Caco-2 (cell line): ENCODE data around the gene WHAMM. TPM values are rescaled to one million over a fixed set of nuclear protein-coding genes. Genes with fewer than 3 reads are reported as not detected.
"Not testable (repeated sequence)": the region's sequence is repeated elsewhere in the genome, so short reads cannot be mapped to it uniquely, and the experiment has no call there.

Experiments used
- BruUV-seq: library from RNA; stranded (reverse); fragments of 400-500 nt; replicated peaks from 2 replicates; lab custom pipeline; 2021; lab: Mats Ljungman, UMichigan
- CTCF ChIA-PET: fragments of 300-600 bp; sonication (Branson Sonifier 250); formaldehyde crosslinking; loops from one replicate; lab custom pipeline; 2022; ENCODE audit warnings: antibody characterized with exemption; lab: Charles Lee
- POLR2A ChIA-PET: fragments of 300-600 bp; sonication (Branson Sonifier 250); formaldehyde crosslinking; loops from one replicate; lab custom pipeline; 2022; ENCODE audit warnings: antibody characterized with exemption; lab: Charles Lee
- DNase-seq, 2 experiments: peaks; one replicate each; pipeline versions ENCODE4 v3.0.0 to v3.0.0-alpha.2; 2020 to 2022
- H3K27me3 ChIP-seq: replicated peaks from 2 replicates; pipeline ENCODE4 v1.6.0; 2011; ENCODE audit warnings: low read length; ENCODE audit not compliant: control insufficient read depth, insufficient read depth
- H3K36me3 ChIP-seq: 2 replicates; pipeline ENCODE4 v1.5.1; 2011; ENCODE audit warnings: low read length; ENCODE audit not compliant: control insufficient read depth, insufficient read depth
- H3K4me1 ChIP-seq: fragments of 250-450 bp; sonication (Bioruptor Pico); 2 replicates; pipeline ENCODE4 v1.5.1; 2020; ENCODE audit warnings: mild to moderate bottlenecking
- H3K4me3 ChIP-seq: 2 replicates; pipeline ENCODE4 v1.5.1; 2011; ENCODE audit warnings: low read depth, mild to moderate bottlenecking, control low read depth, low read length
- H3K9me3 ChIP-seq: fragments of 250-450 bp; sonication (Bioruptor Pico); 2 replicates; pipeline ENCODE4 v1.5.1; 2020; ENCODE audit warnings: mild to moderate bottlenecking, moderate library complexity
- H3K27ac Mint-ChIP-seq: one replicate; pipeline ENCODE4 v1.8.0; 2022; ENCODE audit warnings: mixed read lengths; ENCODE audit not compliant: unreplicated experiment
- H3K27me3 Mint-ChIP-seq: one replicate; pipeline ENCODE4 v1.8.0; 2022; ENCODE audit warnings: mixed read lengths; ENCODE audit not compliant: insufficient read depth, unreplicated experiment
- H3K36me3 Mint-ChIP-seq: one replicate; pipeline ENCODE4 v1.8.0; 2022; ENCODE audit warnings: mild to moderate bottlenecking, mixed read lengths; ENCODE audit not compliant: insufficient read depth, unreplicated experiment
- H3K4me1 Mint-ChIP-seq: one replicate; pipeline ENCODE4 v1.8.0; 2022; ENCODE audit warnings: low read depth, mixed read lengths; ENCODE audit not compliant: unreplicated experiment
- H3K4me3 Mint-ChIP-seq: one replicate; pipeline ENCODE4 v1.8.0; 2022; ENCODE audit warnings: mild to moderate bottlenecking, moderate library complexity, mixed read lengths; ENCODE audit not compliant: unreplicated experiment
- H3K9me3 Mint-ChIP-seq: one replicate; pipeline ENCODE4 v1.8.0; 2022; ENCODE audit warnings: mixed read lengths; ENCODE audit not compliant: unreplicated experiment
- CTCF ChIP-seq, 2 experiments: fragments of 200-600 bp in 1 of 2; IDR thresholded peaks; 1 replicate in 1 of 2; 2 replicates in 1 of 2; pipeline versions ENCODE4 v1.5.1 to v1.8.0; 2011 to 2022; ENCODE audit warnings: antibody characterized with exemption in 1 of 2, control low read depth in 1 of 2, inconsistent platforms in 1 of 2, low read depth in 1 of 2, low read length in 1 of 2, mild to moderate bottlenecking in 1 of 2, moderate library complexity in 1 of 2; ENCODE audit not compliant: insufficient read depth in 1 of 2, severe bottlenecking in 1 of 2, unreplicated experiment in 1 of 2
- intact Hi-C: fragments of 100-400 bp; cut with micrococcal nuclease; formaldehyde crosslinking; loops from one replicate; pipeline ENCODE4 v1.10.0; 2022; ENCODE audit not compliant: unreplicated experiment
- total RNA-seq: library from RNA; stranded (reverse); gene quantifications from 2 replicates; pipeline ENCODE4 v1.2.3, GENCODE V29; 2022

WHAMM gene
- total RNA-seq, 1 experiment from 2014 or later, result 7.8 TPM

DNA sequence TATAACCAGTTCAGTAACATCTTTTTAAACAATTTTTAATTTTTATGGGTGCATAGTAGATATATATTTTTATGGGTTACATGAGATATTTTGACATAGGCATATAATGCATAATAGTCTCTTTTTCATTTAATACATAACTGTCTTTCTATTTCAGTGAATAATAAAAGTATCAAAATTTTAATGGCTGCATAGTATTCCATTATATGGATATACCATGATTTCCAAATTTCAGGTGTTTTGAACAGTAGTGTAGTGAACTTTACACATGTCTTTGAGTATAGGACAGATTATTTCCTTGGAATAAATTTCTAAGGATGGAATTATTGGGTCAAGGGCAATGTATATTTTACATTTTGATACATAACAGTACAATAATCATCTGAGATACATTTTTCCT is 10.7 kb downstream of the WHAMM start:
- Mint-ChIP-seq H3K4me1 (peaks cover 6% of the 10 kb centered on the region), H3K27me3 (no peaks in the 10 kb centered on the region), H3K27ac (no peak overlapping the region), H3K36me3 (peaks cover 62% of the 10 kb centered on the region), H3K9me3 (no peaks in the 10 kb centered on the region), H3K4me3 (no peak overlapping the region)
- Histone ChIP-seq H3K36me3 (no peaks in the 10 kb centered on the region; the same call in 1 of the 2 replicates), H3K4me3 (no peak overlapping the region), H3K4me1 (no peaks in the 10 kb centered on the region), H3K27me3 (no peaks in the 10 kb centered on the region), H3K9me3 (no peaks in the 10 kb centered on the region)
- TF ChIP-seq CTCF (IDR thresholded peaks at IDR 0.05; ENCODE audit: insufficient read depth in 1 of 2, low read depth in 1 of 2, low read length in 1 of 2, severe bottlenecking in 1 of 2, unreplicated experiment in 1 of 2), result no peak
- DNase-seq, result no peak
- ChIA-PET CTCF (no interaction called here), POLR2A (no interaction called here)
- intact Hi-C loops, result no loop called here
- no TSS peak for BruUV-seq

GRCh38 chr15:82821396-82821795 is 12.0 kb downstream of the WHAMM start:
- BruUV-seq, result not testable (repeated sequence)

GRCh38 chr15:82821851-82822250 is 12.4 kb downstream of the WHAMM start:
- H3K4me3 Mint-ChIP-seq, H3K9me3 Mint-ChIP-seq, H3K9me3 ChIP-seq, BruUV-seq, H3K27me3 ChIP-seq, H3K4me1 ChIP-seq, POLR2A ChIA-PET, DNase-seq, H3K36me3 ChIP-seq, intact Hi-C loops, H3K4me3 ChIP-seq, CTCF ChIA-PET, H3K27ac Mint-ChIP-seq, H3K27me3 Mint-ChIP-seq, H3K4me1 Mint-ChIP-seq: not testable (repeated sequence)
- H3K36me3 Mint-ChIP-seq, result peaks cover 68% of the 10 kb centered on the region

More at GRCh38 chr15:82821396-82821795, 12.0 kb downstream of the WHAMM start:
- H3K27ac Mint-ChIP-seq, H3K4me1 Mint-ChIP-seq, intact Hi-C loops, H3K4me3 ChIP-seq, H3K27me3 Mint-ChIP-seq, H3K27me3 ChIP-seq, H3K9me3 Mint-ChIP-seq, CTCF ChIA-PET, H3K4me1 ChIP-seq, H3K36me3 ChIP-seq, H3K4me3 Mint-ChIP-seq, DNase-seq, POLR2A ChIA-PET, H3K9me3 ChIP-seq: not testable (repeated sequence)
- H3K36me3 Mint-ChIP-seq, result peaks cover 68% of the 10 kb centered on the region

DNA sequence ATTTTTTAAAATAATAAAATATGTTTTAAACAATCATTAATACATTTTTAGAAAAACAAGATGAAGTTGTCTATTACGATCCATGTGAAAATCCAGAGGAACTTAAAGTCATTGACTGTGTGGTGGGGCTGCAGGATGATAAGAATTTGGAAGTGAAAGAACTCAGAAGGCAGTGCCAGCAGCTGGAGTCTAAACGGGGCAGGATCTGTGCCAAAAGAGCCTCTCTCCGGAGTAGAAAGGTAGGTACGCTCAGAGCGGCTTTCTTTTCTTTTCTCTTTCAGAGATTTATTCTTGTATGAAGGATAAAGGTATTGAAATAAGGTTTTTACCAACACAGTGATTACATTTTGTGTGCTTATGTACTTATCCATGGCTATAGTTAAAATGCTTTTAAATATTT is 13.6 kb downstream of the WHAMM start:
- no TSS peak for BruUV-seq
- ChIA-PET POLR2A (no interaction called here), CTCF (no interaction called here)
- intact Hi-C loops, result no loop called here
- Mint-ChIP-seq H3K27ac (no peak overlapping the region), H3K9me3 (no peaks in the 10 kb centered on the region), H3K4me3 (no peak overlapping the region), H3K4me1 (no peaks in the 10 kb centered on the region), H3K36me3 (peaks cover 70% of the 10 kb centered on the region), H3K27me3 (no peaks in the 10 kb centered on the region)
- no peak for TF ChIP-seq CTCF (IDR thresholded peaks at IDR 0.05; ENCODE audit: insufficient read depth in 1 of 2, low read depth in 1 of 2, low read length in 1 of 2, severe bottlenecking in 1 of 2, unreplicated experiment in 1 of 2)
- Histone ChIP-seq H3K36me3 (no peaks in the 10 kb centered on the region; the same call in 1 of the 2 replicates), H3K27me3 (no peaks in the 10 kb centered on the region), H3K4me3 (no peak overlapping the region), H3K4me1 (no peaks in the 10 kb centered on the region), H3K9me3 (no peaks in the 10 kb centered on the region)
- no peak for DNase-seq
